ENCODE results near the gene AP2A1.

The AP2A1 gene

DNA sequence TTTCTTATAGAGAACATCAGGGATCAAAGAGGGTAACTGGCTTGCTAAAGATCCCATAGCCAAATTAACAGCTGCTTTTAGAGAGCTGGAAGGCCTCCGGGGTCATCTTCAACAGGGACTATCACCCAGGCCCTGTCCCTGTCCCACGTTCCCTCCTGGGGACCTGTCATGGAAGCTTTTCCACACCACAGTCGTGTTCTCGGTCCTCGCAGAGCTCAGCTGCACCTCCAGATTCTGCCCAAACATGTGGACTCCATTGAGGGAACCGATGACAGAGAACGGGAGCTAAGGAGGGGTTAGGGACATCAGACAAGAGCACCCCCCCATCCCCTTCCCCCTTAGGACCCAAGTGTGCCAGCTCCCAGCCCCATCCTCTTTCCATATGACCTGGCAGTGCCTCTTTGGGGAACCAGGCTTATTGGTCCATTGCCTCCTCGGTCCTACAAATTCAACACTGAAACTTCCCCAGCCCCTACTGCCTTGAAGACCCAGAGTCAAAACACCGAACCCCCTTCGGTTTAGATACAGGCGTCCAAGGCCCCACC, 45.7 kb downstream of the AP2A1 start:
- peak overlapping the region; percentile 67 for H3K4me3 ChIP-seq (ENCODE audit: low read depth, low read length)
- TF ChIP-seq, protein P1, sequence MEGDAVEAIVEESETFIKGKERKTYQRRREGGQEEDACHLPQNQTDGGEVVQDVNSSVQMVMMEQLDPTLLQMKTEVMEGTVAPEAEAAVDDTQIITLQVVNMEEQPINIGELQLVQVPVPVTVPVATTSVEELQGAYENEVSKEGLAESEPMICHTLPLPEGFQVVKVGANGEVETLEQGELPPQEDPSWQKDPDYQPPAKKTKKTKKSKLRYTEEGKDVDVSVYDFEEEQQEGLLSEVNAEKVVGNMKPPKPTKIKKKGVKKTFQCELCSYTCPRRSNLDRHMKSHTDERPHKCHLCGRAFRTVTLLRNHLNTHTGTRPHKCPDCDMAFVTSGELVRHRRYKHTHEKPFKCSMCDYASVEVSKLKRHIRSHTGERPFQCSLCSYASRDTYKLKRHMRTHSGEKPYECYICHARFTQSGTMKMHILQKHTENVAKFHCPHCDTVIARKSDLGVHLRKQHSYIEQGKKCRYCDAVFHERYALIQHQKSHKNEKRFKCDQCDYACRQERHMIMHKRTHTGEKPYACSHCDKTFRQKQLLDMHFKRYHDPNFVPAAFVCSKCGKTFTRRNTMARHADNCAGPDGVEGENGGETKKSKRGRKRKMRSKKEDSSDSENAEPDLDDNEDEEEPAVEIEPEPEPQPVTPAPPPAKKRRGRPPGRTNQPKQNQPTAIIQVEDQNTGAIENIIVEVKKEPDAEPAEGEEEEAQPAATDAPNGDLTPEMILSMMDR (IDR thresholded peaks at IDR 0.05; ENCODE audit: low read depth, low read length), result no peak
- TF ChIP-seq MYC (IDR thresholded peaks at IDR 0.05; ENCODE audit: low read depth, low read length), result no peak
- TF ChIP-seq POLR2A (IDR thresholded peaks at IDR 0.05; ENCODE audit: extremely low read depth, insufficient read length), result no peak
- TF ChIP-seq, protein P2, sequence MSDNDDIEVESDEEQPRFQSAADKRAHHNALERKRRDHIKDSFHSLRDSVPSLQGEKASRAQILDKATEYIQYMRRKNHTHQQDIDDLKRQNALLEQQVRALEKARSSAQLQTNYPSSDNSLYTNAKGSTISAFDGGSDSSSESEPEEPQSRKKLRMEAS (IDR thresholded peaks at IDR 0.05; ENCODE audit: low read depth, low read length), result no peak
- DNase-seq (ENCODE audit: low read depth), result no peak

DNA sequence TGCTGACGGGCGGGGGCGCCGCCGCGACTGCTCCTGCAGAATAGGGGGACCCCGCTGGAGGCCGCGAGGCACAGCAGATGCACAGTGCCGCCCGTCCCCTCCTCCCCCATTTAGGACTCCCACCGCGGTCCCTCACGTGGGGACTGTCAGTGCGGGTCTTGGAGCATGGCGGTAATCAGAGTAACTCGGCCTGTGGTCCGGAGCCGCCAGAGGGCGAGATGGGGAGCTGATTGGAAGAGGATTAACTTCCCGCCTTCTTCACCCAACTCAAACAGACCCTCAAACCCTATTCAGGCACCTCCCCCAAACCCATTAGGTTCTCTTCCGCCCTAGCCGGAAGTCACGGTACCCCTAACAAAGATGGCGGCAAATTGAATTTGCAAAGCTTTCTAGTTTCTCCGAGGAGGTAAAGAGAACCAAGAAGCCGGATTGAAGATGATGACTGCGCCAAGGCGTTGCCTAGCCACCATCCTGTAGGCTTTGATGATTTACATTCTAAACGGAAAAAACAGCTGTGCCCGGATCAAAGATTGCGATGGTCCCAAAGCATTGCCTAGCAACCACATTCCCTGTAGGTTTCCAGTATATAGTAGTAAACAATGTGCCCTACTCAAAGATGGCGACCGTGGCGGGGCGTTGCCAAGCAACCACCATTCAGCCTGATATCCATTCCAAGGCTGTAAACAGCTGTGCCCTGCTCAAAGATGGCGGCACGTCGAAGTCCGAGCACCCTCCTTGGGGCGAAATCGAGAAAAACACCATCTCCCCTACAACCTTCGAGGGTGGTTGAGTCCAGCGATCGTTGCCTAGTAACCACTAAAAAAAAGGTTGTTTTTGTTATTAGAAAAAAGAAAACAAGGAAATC, 46.4 kb downstream of the AP2A1 start, which contains the start of gene FUZ:
Gene FUZ, minus strand, starts transcription at position 296 of the 865 bp plus-strand sequence. Its CDS starts 186 bp downstream, at position 110.
- peak; percentile 96 for DNase-seq (ENCODE audit: low read depth)
- peak within 1 kb of the TSS; percentile 67 for H3K4me3 ChIP-seq (ENCODE audit: low read depth, low read length)
- TF ChIP-seq MYC (IDR thresholded peaks at IDR 0.05; ENCODE audit: low read depth, low read length), result peak; percentile 79
- peak; percentile 31 for TF ChIP-seq POLR2A (IDR thresholded peaks at IDR 0.05; ENCODE audit: extremely low read depth, insufficient read length)
- TF ChIP-seq, protein P2 (IDR thresholded peaks at IDR 0.05; ENCODE audit: low read depth, low read length), result peak; percentile 69
- TF ChIP-seq, protein P1 (IDR thresholded peaks at IDR 0.05; ENCODE audit: low read depth, low read length), result peak; percentile 13

DNA sequence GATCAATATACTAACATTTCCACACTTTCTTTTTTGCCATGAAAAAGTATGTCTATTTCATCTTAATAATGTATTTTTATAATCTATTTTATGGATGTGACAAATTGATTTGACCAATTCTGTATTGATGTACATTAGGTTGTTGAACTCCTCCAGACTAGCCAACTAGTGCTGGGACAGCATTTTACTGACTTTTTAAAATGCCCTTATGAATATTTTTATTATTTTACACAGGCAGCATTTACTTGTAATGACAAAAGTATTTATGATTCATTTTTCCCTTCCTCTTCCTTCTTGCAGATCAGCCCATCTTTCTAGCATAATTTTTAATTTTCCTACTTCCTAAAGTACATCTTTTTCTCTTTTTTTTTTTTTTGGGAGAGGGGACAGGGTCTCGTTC, 47.2 kb downstream of the AP2A1 start:
- TF ChIP-seq POLR2A (IDR thresholded peaks at IDR 0.05; ENCODE audit: extremely low read depth, insufficient read length), result no peak
- TF ChIP-seq, protein P2 (IDR thresholded peaks at IDR 0.05; ENCODE audit: low read depth, low read length), result no peak
- TF ChIP-seq, protein P1 (IDR thresholded peaks at IDR 0.05; ENCODE audit: low read depth, low read length), result no peak
- TF ChIP-seq MYC (IDR thresholded peaks at IDR 0.05; ENCODE audit: low read depth, low read length), result no peak
- no peak for DNase-seq (ENCODE audit: low read depth)
- H3K4me3 ChIP-seq (ENCODE audit: low read depth, low read length), result peak overlapping the region; percentile 67

DNA sequence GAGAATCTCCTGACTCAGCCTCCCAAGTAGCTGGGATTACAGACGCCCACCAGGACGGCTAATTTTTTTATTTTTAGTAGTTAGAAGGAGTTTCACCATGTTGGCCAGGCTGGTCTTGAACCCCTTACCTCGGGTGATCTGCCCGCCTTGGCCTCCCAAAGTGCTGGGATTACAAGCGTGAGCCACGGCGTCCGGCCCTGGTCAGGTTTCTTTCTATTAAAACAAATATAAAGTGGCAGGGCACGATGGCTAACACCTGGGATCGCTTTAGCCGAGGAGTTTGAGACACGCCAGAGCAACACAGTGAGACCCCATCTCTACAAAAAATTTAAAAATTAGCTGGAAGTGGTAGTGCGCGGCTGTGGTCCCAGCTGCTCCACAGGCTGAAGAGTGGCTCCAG, 49.8 kb downstream of the AP2A1 start:
- no peak overlapping the region for H3K4me3 ChIP-seq (ENCODE audit: low read depth, low read length)
- TF ChIP-seq, protein P1 (IDR thresholded peaks at IDR 0.05; ENCODE audit: low read depth, low read length), result no peak
- TF ChIP-seq MYC (IDR thresholded peaks at IDR 0.05; ENCODE audit: low read depth, low read length) (no peak), POLR2A (IDR thresholded peaks at IDR 0.05; ENCODE audit: extremely low read depth, insufficient read length) (no peak)
- TF ChIP-seq, protein P2 (IDR thresholded peaks at IDR 0.05; ENCODE audit: low read depth, low read length), result no peak
- DNase-seq (ENCODE audit: low read depth), result no peak

DNA sequence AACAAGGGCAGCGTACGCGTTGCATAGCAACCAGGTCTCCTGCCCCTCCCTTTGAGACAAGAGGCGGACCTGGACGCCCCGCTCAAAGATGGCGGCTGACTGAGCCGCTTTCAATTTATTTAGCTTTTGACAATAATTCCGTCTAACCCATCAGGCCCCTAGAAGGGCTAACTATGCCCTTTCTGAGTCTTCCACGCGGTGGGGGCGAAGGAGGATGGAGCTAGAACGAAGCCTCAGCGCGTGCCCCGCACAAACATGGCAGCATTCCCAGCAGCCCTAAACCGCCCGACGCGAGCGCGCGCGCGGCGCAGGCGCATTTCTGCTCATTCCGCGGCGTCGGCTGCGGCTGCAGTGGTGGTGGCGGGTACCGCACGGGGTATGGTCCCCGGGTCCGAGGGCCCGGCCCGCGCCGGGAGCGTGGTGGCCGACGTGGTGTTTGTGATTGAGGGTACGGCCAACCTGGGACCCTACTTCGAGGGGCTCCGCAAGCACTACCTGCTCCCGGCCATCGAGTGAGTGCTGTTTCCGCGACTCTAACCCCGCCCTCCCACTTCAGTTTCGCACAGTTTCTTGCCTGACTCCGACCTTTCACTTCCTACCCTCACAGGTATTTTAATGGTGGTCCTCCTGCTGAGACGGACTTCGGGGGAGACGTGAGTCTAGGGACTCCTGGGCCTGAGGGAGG, 51.3 kb downstream of the AP2A1 start, which contains the start of gene MED25:
Gene MED25, plus strand, starts transcription at position 326 of the 685 bp plus-strand sequence. Its CDS starts 53 bp downstream, at position 379.
- peak within 1 kb of the TSS; percentile 93 for H3K4me3 ChIP-seq (ENCODE audit: low read depth, low read length)
- TF ChIP-seq, protein P2 (IDR thresholded peaks at IDR 0.05; ENCODE audit: low read depth, low read length), result peak; percentile 61
- TF ChIP-seq, protein P1 (IDR thresholded peaks at IDR 0.05; ENCODE audit: low read depth, low read length), result no peak
- TF ChIP-seq MYC (IDR thresholded peaks at IDR 0.05; ENCODE audit: low read depth, low read length), result peak; percentile 68; the same call in 1 of the 2 replicates
- peak; percentile 78 for TF ChIP-seq POLR2A (IDR thresholded peaks at IDR 0.05; ENCODE audit: extremely low read depth, insufficient read length)
- peak; percentile 86 for DNase-seq (ENCODE audit: low read depth)

Data from NB4 (cell line).